Measurements from ENCODE around the gene NCK1. TPM values are rescaled to one million over a fixed set of nuclear protein-coding genes. Genes with fewer than 3 reads are reported as not detected.

The NCK1 gene
- total and polyA plus RNA-seq, 2 experiments from 2014 or later = 28.4 to 28.7 TPM

- no peak overlapping the region for H3K27ac Mint-ChIP-seq
- Histone ChIP-seq H3K79me2 (replicated peaks; ENCODE audit: insufficient read depth) (peaks cover 27% of the 10 kb centered on the region), H3K4me3 (no peak overlapping the region), H3K36me3 (ENCODE audit: insufficient read depth) (no peaks in the 10 kb centered on the region), H3K4me1 (ENCODE audit: insufficient read depth) (peaks cover 6% of the 10 kb centered on the region; the same call in 1 of the 2 replicates), H3K9me2 (ENCODE audit: insufficient read depth) (no peaks in the 10 kb centered on the region), H3K27me3 (ENCODE audit: insufficient read depth) (no peaks in the 10 kb centered on the region), H4K20me1 (replicated peaks; ENCODE audit: insufficient read depth) (no peaks in the 10 kb centered on the region), H3K4me2 (no peak overlapping the region), H2AFZ (no peak overlapping the region), H3K27ac (ENCODE audit: low read depth) (no peak overlapping the region), H3F3A (replicated peaks; ENCODE audit: low read depth) (no peaks in the 10 kb centered on the region)
- no peaks in the 10 kb centered on the region for H3K9me3 Mint-ChIP-seq
- no peaks in the 10 kb centered on the region for H3K27me3 Mint-ChIP-seq (ENCODE audit: insufficient read depth, low read depth, poor library complexity)
- H3K4me1 Mint-ChIP-seq = peaks cover 4% of the 10 kb centered on the region; the same call in 1 of the 3 replicates
- ATAC-seq = no peak
- no peak for DNase-seq (ENCODE audit: low spot score)
- TF ChIP-seq CREB1 (CRISPR knock-in tag; IDR thresholded peaks at IDR 0.05; ENCODE audit: low read depth) = no peak
- no peak for TF ChIP-seq POLR2AphosphoS5 (IDR thresholded peaks at IDR 0.05; ENCODE audit: low read depth)
- no peak for TF ChIP-seq ETS1 (IDR thresholded peaks at IDR 0.05)
- no peak for TF ChIP-seq EZH2 (IDR thresholded peaks at IDR 0.05; ENCODE audit: low read depth, unreplicated experiment)
- no peak for TF ChIP-seq REST (IDR thresholded peaks at IDR 0.05; ENCODE audit: unreplicated experiment)
- TF ChIP-seq ZNF462 (CRISPR knock-in tag; IDR thresholded peaks at IDR 0.05) = no peak
- TF ChIP-seq ZNF114 (CRISPR knock-in tag; IDR thresholded peaks at IDR 0.05) = no peak
- TF ChIP-seq NANOG (IDR thresholded peaks at IDR 0.05; ENCODE audit: borderline replicate concordance) = no peak
- TF ChIP-seq CTCF (conservative IDR thresholded peaks at IDR 0.05; ENCODE audit: low read depth in 2 of 2) = no peak
- no peak for TF ChIP-seq ZNF331 (CRISPR knock-in tag; IDR thresholded peaks at IDR 0.05; ENCODE audit: low read depth)
- no peak for TF ChIP-seq JUNB (IDR thresholded peaks at IDR 0.05; ENCODE audit: unreplicated experiment)
- TF ChIP-seq EZH2phosphoT487 (IDR thresholded peaks at IDR 0.05; ENCODE audit: unreplicated experiment) = no peak
- no peak for TF ChIP-seq STAT1 (IDR thresholded peaks at IDR 0.05; ENCODE audit: unreplicated experiment)
- H3K4me3 Mint-ChIP-seq = no peak overlapping the region
- H3K36me3 Mint-ChIP-seq (ENCODE audit: low read depth) = peaks cover 15% of the 10 kb centered on the region
Observed at GRCh38 chr3:136929977-136930670, 68.1 kb downstream of the NCK1 start.
